ENCODE results near the gene NTN3.

The NTN3 gene

DNA sequence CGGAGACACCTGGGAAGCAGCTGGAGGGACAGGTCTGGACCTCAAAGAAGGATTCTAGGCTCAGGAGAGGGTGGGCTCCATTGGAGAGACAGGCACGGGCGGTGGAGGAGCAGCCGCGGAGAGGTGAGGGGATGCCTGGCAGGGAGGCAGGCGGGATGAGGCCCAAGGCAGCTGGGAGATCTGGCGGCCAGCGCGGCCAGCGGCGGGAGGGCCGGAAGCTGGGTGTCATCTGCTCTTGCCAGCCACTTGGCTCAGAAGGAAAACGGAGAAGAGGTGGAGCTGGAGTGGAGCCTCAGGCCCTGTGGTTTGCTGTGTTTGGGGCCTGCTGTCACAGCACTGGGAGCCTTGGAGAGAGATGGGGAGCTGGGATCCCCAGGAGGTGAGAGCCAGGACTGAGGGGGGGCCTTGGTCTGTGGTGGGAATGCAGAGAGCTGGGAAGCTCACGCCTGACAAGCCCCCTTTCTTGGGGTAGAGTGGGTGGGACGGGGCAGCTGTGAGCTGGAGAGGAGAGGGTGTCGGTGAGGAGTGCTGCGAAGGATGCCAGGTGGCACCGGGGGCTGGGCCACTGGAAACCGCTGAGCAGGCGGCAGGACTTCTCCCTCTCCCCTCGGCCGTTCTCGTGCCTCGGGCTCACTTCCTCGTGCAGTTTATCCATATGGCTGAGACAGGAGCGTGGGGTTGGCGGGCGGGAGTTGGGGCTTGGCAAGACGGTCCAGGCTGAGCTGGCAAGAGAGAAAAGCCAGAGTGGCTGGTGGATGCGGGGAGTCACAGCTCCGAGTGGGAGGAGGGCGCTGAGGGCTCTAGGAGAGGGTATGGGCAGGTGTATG is 11.8 kb downstream of the NTN3 start:
- Histone ChIP-seq H3K27ac (ENCODE audit: low read depth, low read length) (no peak overlapping the region), H3K27me3 (ENCODE audit: insufficient read depth, low read length) (no peaks in the 10 kb centered on the region), H3K36me3 (ENCODE audit: insufficient read depth, low read length) (no peaks in the 10 kb centered on the region), H3K9ac (ENCODE audit: low read depth, low read length) (no peak overlapping the region), H3K4me1 (ENCODE audit: insufficient read depth, low read length) (no peaks in the 10 kb centered on the region), H3K9me3 (ENCODE audit: insufficient read depth, low read depth, low read length) (no peaks in the 10 kb centered on the region), H3K4me3 (ENCODE audit: low read length) (no peak overlapping the region)
- WGBS = 90% methylated on average over 32 of the region's 32 CpGs

DNA sequence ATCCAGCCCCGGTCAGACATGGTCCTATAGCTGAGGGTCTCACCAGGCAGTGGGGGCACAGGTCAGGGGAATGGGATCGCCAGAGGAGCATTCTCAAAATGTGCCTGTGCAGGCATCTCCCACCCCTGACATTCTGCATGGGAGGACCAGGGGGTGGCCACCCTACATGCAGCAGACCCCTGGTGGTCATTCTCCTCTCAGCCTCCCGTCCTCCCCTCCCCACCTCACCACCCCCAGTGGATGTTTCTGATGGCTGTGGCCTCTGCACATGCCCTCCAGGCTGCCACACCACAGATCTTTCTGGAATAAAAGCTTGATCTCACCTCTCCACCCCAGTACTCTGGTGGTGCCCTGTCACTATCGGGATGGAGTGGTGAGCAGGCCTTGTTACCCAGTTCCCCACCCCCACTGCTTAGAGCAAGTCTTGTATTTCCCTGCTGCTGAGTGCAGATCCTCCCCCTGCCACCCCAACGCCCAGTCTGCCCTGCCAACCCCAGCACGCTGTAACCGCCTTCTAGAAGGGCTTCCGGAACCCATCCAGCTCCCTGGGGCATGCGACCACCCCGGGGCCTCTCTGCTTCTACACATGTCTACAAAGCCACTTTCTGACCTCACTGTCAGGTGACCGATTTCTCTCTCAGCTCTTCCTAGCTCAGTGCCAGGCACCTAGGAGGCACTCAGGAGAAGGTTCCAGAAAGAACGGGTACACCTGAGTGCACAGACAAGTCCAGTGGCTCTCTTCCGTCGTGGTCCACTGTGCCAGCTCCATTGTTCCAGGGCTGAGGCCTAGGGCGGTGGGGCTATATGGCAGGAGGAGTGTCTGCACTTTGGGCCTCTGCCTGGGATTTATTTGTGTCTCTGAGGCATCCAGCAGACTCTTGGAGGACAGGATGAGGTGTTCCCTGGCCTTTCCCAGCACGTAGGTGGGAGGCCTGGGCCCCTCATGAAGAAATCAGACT is 13.1 kb downstream of the NTN3 start:
- Histone ChIP-seq H3K36me3 (ENCODE audit: insufficient read depth, low read length) (no peaks in the 10 kb centered on the region), H3K27me3 (ENCODE audit: insufficient read depth, low read length) (no peaks in the 10 kb centered on the region), H3K9me3 (ENCODE audit: insufficient read depth, low read depth, low read length) (no peaks in the 10 kb centered on the region), H3K27ac (ENCODE audit: low read depth, low read length) (no peak overlapping the region), H3K4me3 (ENCODE audit: low read length) (no peak overlapping the region), H3K4me1 (ENCODE audit: insufficient read depth, low read length) (no peaks in the 10 kb centered on the region), H3K9ac (ENCODE audit: low read depth, low read length) (no peak overlapping the region)
- 91% methylated on average over 16 of the region's 16 CpGs for WGBS

GRCh38 chr16:2484898-2485508 is 13.9 kb downstream of the NTN3 start:
- no peaks in the 10 kb centered on the region for H3K36me3 ChIP-seq (ENCODE audit: insufficient read depth, low read length)
- no peaks in the 10 kb centered on the region for H3K4me1 ChIP-seq (ENCODE audit: insufficient read depth, low read length)
- H3K9ac ChIP-seq (ENCODE audit: low read depth, low read length) = no peak overlapping the region
- no peaks in the 10 kb centered on the region for H3K9me3 ChIP-seq (ENCODE audit: insufficient read depth, low read depth, low read length)
- no peaks in the 10 kb centered on the region for H3K27me3 ChIP-seq (ENCODE audit: insufficient read depth, low read length)
- 92% methylated on average over 13 of the region's 13 CpGs for WGBS
- H3K4me3 ChIP-seq (ENCODE audit: low read length) = no peak overlapping the region
- H3K27ac ChIP-seq (ENCODE audit: low read depth, low read length) = no peak overlapping the region

DNA sequence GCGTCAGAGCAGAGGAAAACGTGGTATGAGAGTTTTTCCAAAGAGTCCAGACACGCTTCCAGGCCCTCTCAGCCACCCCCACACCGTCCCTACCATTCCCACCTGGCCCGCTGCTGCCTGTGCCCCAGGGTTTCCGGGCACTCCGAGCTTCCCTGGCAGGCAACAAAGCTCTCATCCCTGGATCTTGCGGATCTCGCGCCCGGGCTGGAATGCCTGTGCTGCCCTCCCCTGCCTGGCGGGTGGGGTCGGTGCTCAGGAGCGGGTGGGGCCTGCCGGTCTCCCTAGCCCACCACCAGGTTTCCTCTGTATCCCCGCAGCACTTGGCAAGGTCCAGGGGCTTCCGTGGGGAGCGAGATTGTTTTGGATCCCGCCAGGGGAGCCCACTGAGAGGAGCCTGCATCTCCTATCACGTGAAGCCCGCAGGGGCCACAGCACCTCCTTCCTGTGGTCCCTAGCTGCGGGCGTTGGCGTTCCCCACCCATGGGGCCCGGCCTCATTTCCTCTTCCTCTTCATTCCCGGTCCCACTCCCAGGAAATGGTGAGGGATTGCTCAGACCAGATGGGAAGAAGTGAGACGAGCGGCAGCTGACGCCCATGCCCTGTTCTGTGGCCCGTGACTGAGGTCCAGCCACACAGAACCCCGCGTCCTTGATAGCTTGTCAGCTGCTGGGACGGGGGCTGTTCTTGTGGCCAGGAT is 14.9 kb downstream of the NTN3 start:
- Histone ChIP-seq H3K27ac (ENCODE audit: low read depth, low read length) (no peak overlapping the region), H3K36me3 (ENCODE audit: insufficient read depth, low read length) (no peaks in the 10 kb centered on the region), H3K4me3 (ENCODE audit: low read length) (no peak overlapping the region), H3K4me1 (ENCODE audit: insufficient read depth, low read length) (no peaks in the 10 kb centered on the region), H3K27me3 (ENCODE audit: insufficient read depth, low read length) (no peaks in the 10 kb centered on the region), H3K9me3 (ENCODE audit: insufficient read depth, low read depth, low read length) (no peaks in the 10 kb centered on the region), H3K9ac (ENCODE audit: low read depth, low read length) (no peak overlapping the region)
- 92% methylated on average over 33 of the region's 33 CpGs for WGBS

DNA sequence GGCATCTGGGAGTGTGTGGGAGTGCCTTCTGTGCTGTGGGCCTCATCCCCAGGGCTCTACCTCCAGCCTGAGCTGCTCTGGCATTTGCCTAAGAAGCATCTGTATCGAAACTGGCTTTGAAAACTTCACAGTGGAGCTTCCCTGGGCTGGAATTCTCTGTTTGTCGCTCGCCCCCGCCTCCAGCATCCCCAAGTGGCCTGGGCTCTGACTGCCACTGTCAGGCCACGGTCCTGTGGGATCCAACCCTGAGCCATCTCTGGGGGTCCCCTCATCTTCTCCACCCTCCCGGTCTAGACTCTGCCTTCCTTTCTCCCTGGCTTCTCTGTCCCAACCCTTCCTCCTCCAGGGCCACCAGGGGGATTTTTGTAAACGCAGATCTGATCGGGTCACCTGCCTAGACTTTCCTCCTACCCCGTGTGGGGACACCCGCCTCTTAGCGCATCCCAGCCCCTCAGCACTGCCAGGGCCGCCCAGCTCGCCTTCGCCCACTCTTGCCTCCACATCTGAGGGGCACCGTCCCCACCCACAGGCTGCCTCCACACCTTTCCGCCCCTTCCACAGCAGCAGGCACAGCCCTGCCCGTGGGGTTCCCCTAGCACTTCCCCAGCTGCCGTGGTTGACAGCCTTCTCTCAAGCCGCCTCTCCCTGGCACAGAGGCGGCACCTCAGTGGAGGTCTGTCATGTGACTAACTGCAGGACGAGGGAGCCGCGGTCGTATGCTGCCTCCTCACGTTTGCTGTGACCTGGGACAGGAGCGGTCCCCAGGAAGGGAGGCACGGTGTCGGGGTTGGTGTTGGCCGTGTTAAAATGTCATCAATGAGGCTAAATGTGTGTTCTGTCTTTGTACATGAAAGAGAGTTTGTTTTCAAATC is 15.8 kb downstream of the NTN3 start:
- H3K36me3 ChIP-seq (ENCODE audit: insufficient read depth, low read length) = no peaks in the 10 kb centered on the region
- no peak overlapping the region for H3K4me3 ChIP-seq (ENCODE audit: low read length)
- no peak overlapping the region for H3K27ac ChIP-seq (ENCODE audit: low read depth, low read length)
- H3K27me3 ChIP-seq (ENCODE audit: insufficient read depth, low read length) = no peaks in the 10 kb centered on the region
- no peaks in the 10 kb centered on the region for H3K9me3 ChIP-seq (ENCODE audit: insufficient read depth, low read depth, low read length)
- H3K9ac ChIP-seq (ENCODE audit: low read depth, low read length) = no peak overlapping the region; the same call in 1 of the 2 replicates
- no peaks in the 10 kb centered on the region for H3K4me1 ChIP-seq (ENCODE audit: insufficient read depth, low read length)
- WGBS = 77% methylated on average over 29 of the region's 29 CpGs

DNA sequence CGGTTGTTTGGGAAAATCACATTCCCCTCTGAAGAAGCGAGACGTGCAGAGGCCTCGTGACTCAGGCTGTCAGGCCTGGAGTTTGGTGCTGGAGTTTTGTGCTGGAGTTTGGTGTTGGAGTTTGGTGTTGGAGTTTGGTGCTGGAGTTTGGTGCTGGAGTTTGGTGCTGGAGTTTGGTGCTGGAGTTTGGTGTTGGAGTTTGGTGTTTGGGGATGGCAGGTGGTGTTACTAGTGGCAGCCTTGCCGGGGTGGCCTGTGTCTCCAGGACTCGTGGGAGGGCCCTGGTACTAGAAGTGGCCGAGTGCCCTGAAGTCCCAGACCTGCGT is 16.4 kb downstream of the NTN3 start:
- Histone ChIP-seq H3K4me3 (ENCODE audit: low read length) (no peak overlapping the region), H3K9me3 (ENCODE audit: insufficient read depth, low read depth, low read length) (no peaks in the 10 kb centered on the region), H3K27ac (ENCODE audit: low read depth, low read length) (no peak overlapping the region), H3K4me1 (ENCODE audit: insufficient read depth, low read length) (no peaks in the 10 kb centered on the region), H3K36me3 (ENCODE audit: insufficient read depth, low read length) (no peaks in the 10 kb centered on the region), H3K27me3 (ENCODE audit: insufficient read depth, low read length) (no peaks in the 10 kb centered on the region), H3K9ac (ENCODE audit: low read depth, low read length) (no peak overlapping the region; the same call in 1 of the 2 replicates)
- WGBS = 93% methylated on average over 8 of the region's 8 CpGs

GRCh38 chr16:2487903-2488531 is 16.9 kb downstream of the NTN3 start:
- Histone ChIP-seq H3K9ac (ENCODE audit: low read depth, low read length) (no peak overlapping the region; the same call in 1 of the 2 replicates), H3K27ac (ENCODE audit: low read depth, low read length) (no peak overlapping the region), H3K9me3 (ENCODE audit: insufficient read depth, low read depth, low read length) (no peaks in the 10 kb centered on the region), H3K27me3 (ENCODE audit: insufficient read depth, low read length) (no peaks in the 10 kb centered on the region), H3K4me3 (ENCODE audit: low read length) (no peak overlapping the region), H3K4me1 (ENCODE audit: insufficient read depth, low read length) (no peaks in the 10 kb centered on the region), H3K36me3 (ENCODE audit: insufficient read depth, low read length) (no peaks in the 10 kb centered on the region)
- WGBS = 89% methylated on average over 14 of the region's 15 CpGs

DNA sequence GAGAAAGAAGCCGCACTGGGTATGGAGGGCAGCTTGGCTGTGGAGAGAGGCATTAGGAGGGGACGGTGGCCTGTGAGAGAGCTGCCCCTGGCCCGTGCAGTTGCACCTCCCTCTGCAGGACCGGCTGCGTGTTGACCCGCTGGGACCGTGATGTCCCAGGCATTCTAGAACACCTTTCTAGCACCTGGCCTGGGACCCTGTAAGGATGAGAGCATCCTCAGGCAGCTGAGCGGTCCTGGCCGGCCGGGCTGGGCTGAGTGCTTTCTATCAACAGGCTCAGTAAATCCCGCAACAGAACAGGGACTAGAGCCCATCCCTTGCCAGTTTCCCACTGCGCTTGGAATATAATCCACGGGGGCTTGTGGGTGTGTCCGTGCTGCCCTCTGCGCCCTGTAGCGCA is 18.5 kb downstream of the NTN3 start:
- Histone ChIP-seq H3K36me3 (ENCODE audit: insufficient read depth, low read length) (no peaks in the 10 kb centered on the region), H3K9me3 (ENCODE audit: insufficient read depth, low read depth, low read length) (no peaks in the 10 kb centered on the region), H3K4me3 (ENCODE audit: low read length) (no peak overlapping the region), H3K27me3 (ENCODE audit: insufficient read depth, low read length) (no peaks in the 10 kb centered on the region), H3K27ac (ENCODE audit: low read depth, low read length) (no peak overlapping the region), H3K9ac (ENCODE audit: low read depth, low read length) (no peak overlapping the region), H3K4me1 (ENCODE audit: insufficient read depth, low read length) (no peaks in the 10 kb centered on the region)
- WGBS = 93% methylated on average over 16 of the region's 16 CpGs

DNA sequence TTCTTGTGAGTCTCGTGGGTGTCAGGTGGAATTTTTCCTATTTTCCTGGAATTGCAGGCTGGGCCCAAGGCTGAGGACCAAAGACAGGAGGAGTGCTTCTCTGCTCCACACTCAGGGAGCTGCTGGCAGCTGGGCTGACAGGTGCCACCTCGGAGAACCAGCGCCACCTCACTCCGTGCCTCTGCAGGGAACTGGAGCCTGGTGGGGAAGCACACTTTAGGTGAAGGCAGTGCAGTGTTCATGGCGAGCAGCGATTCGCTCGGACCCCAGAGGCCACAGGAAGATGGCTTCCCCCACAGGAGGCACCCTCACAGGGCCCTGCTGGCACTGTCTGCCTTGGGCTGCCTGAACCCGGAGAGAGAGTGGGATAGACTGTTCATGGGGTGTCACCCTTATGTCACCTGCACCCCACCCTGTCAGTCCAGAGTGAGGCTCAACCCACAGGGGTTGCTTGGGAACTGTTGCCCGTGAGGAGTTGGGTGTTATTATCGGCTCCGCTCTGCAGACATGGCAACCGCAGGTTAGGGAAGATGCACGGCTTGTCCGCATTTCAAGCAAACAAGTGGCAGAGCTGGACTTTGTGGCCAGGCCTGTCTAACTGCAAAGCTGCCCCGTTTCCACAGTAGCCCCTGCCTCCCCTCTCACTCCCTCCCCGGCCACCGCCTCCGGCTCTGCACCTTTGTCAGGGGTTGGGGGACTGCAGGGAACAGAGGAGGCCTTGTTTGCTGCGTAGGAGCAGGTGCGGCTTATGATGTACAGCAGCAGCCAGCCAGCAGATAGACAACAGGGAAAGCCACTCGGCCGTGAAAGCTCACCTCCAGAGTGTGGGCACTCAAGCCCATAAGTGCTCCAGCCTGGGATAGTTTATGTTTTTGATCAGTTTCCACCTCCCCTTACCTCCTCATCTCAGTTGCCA is 19.4 kb downstream of the NTN3 start:
- H3K27ac ChIP-seq (ENCODE audit: low read depth, low read length) = no peak overlapping the region
- no peaks in the 10 kb centered on the region for H3K27me3 ChIP-seq (ENCODE audit: insufficient read depth, low read length)
- no peaks in the 10 kb centered on the region for H3K4me1 ChIP-seq (ENCODE audit: insufficient read depth, low read length)
- WGBS = 94% methylated on average over 23 of the region's 23 CpGs
- H3K36me3 ChIP-seq (ENCODE audit: insufficient read depth, low read length) = no peaks in the 10 kb centered on the region
- no peaks in the 10 kb centered on the region for H3K9me3 ChIP-seq (ENCODE audit: insufficient read depth, low read depth, low read length)
- no peak overlapping the region for H3K4me3 ChIP-seq (ENCODE audit: low read length)
- H3K9ac ChIP-seq (ENCODE audit: low read depth, low read length) = no peak overlapping the region
